DMS114 treated with DMSO at 0.1 percent for 48 hours (cell line): ENCODE data around the gene IRF3.
A peak's percentile ranks its signal among the peaks of the same experiment; 100 is the strongest.

Experiments
- DNase-seq: peaks from one replicate; lab custom pipeline; 2025; ENCODE audit not compliant: unreplicated experiment; lab: John Stamatoyannopoulos, UW

The IRF3 gene

DNA sequence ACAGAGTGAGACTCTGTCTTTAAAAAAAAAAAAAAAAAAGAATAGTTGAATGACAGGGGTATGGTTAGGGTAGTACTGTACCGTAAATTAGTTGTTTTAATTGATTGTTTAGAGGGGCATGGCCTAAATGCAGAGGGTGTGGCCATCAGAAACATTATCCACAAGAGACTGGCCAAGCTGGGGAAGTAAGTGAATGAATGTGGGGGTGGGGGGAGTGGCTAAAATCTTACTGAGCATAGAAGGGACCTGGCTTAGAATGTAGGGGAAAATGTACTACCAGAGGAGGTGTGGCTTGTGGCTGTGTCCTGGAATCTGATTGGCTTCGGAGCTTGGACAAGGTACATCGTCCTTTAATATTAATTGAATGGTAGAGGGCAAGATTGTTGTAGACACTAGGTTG lies 3.9 kb upstream of the IRF3 start:
- no peak for DNase-seq

GRCh38 chr19:49667473-49667872 lies 1.8 kb upstream of the IRF3 start:
- no peak for DNase-seq

DNA sequence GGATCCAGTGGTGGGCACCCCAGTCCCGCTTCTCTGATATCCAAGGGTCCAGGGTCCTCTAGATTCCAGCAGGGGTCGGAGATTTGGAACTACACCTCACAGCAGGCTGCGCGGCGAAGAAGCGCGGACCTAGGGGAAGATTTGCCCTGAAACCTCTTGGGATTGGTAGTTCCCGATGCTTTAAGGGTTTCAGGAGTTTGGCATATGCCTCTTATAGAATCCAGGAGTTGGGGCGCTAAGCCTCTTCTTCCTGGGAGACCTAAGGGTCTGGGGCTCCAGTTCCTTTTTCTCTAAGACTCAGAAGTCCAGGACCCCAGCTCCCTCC lies 425 bp upstream of the IRF3 start:
- no peak for DNase-seq

- no peak for DNase-seq
These were observed 664 bp downstream of the IRF3 start for GRCh38 chr19:49665036-49665350.

- peak; percentile 22 for DNase-seq
These were observed 1.3 kb downstream of the IRF3 start for GRCh38 chr19:49664171-49665035.

DNA sequence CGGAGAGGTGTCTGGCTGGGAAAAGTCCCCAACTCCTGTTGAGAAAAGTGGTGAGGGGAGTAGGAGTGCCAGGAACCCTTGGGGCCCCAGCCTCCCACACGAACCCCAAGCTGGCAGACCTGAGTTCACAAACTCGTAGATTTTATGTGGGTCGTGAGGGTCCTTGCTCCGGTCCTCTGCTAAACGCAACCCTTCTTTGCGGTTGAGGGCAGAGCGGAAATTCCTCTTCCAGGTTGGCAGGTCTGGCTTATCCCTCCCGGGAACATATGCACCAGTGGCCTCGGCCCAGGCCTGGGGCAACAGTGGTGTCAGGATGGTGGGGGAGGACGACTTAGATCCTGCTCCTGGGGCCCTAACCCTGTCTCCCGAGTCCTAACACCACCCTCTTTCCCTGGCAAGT lies 2.4 kb downstream of the IRF3 start:
- DNase-seq, result no peak

- DNase-seq, result no peak
These were observed 3.6 kb downstream of the IRF3 start for GRCh38 chr19:49662011-49662410.

- DNase-seq, result no peak
These were observed 5.2 kb downstream of the IRF3 start for GRCh38 chr19:49660338-49660961.

- no peak for DNase-seq
These were observed 6.9 kb downstream of the IRF3 start for GRCh38 chr19:49658566-49659442.

DNA sequence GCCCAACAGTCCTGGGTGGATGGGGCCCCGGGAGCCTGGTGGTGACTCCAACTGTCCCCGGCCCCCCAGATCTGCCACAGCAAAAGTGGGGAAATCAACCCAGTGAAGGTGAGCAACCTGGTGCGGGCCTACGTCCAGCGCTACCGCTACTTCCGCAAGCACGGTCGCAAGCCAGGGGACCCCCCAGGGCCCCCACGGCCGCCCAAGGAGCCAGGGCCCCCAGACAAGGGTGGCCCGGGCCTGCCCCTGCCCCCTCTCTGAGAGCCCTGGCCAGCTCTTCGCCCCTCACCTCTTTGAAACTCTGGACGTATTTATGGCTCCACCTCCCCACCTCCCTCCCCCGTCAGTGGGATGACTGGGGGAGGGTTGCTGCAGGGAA lies 7.5 kb downstream of the IRF3 start:
- no peak for DNase-seq

DNA sequence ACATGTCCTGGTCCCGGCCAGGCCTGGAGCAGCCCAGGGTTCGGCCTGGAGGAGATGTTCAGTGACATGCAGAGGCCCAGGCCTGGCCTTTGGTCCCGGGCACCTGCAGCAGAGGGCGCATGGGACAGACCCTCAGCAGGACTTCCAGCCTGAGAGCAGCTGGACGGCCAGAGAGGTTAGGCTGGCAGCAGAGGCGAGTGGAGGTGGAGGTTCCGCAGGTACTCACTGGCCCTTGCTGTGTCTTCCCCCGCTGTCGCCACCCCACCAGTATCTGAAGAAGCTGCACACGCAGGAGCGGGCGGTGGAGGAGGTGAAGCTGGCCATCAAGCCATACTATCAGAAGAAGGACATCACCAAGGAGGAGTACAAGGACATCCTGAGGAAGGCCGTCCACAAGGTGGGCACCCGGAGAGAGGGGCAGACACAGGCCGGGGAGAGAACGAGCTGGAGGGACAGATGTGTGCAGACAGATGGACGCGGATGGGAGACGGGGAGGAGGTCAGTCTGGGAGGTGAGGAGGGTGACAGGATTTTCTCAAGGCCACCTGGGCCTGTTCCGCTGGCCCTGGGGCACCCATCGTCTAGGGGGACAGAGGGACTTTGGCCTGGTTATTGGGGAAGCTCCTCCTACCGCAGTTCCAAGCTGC lies 8.0 kb downstream of the IRF3 start:
- DNase-seq, result no peak

DNA sequence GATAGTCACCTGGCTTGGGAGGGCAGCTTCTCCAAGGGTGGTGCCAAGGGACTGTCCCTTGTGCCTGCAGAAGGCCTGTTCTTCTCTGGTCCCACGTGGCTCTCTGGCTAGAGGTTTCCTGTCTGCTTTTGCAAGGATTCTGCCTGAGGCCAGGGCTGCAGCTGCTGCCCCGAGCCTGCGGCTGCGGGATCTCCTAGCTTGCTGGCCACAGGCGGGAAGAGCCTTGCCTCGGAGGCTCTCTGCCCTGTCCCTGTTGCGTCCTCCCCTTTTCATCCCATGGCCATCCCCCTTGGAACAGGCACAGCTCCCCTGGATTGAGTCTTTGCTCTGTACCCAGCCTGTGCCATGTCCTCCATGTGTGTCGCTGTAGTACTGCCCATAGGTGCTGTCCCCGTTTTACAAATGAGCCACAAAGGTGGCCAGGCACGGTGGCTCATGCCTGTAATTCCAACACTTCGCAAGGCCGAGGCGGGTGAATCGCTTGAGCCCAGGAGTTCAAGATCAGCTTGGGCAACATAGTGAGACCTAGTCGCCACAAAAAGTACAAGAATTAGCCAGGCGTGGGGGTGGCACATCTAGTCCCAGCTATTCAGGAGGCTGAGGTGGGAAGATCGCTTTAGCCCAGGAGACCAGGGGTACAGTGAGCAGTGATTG lies 9.1 kb downstream of the IRF3 start:
- DNase-seq, result no peak

GRCh38 chr19:49655570-49656455 lies 9.8 kb downstream of the IRF3 start:
- DNase-seq, result no peak

GRCh38 chr19:49654581-49654980 lies 11.1 kb downstream of the IRF3 start:
- DNase-seq, result no peak

DNA sequence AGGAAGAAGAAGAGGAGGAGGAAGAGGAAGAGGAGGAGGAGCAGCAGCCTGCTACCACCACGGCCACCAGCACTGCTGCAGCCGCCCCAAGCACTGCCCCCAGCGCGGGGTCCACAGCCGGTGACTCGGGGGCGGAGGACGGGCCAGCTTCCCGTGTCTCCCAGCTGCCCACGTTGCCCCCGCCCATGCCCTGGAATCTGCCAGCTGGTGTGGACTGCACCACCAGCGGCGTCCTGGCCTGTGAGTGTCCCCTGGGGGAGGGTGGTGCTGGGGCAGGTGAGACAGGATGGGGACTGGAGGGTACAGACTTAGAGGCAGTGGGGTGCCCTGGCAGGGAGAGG lies 12.2 kb downstream of the IRF3 start:
- no peak for DNase-seq

GRCh38 chr19:49652551-49653465 lies 12.8 kb downstream of the IRF3 start:
- no peak for DNase-seq

GRCh38 chr19:49651820-49652550 lies 13.7 kb downstream of the IRF3 start:
- DNase-seq, result no peak

DNA sequence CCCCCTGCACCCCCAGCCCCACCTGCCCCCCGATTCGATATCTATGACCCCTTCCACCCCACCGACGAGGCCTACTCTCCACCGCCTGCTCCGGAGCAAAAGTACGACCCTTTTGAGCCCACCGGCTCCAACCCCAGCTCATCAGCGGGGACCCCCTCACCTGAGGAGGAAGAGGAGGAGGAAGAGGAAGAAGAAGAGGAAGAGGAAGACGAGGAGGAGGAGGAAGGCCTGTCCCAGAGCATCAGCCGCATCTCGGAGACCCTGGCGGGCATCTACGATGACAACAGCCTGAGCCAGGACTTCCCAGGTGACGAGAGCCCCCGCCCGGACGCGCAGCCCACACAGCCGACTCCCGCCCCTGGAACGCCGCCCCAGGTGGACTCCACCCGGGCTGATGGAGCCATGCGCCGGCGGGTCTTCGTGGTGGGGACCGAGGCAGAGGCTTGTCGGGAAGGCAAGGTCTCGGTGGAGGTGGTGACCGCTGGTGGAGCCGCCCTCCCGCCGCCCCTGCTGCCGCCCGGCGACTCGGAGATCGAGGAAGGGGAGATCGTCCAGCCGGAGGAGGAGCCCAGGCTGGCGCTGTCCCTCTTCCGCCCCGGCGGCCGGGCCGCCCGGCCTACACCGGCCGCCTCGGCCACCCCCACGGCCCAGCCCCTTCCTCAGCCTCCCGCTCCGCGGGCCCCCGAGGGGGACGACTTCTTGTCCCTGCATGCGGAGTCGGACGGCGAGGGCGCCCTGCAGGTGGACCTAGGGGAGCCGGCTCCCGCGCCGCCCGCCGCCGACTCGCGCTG lies 14.4 kb downstream of the IRF3 start:
- DNase-seq, result no peak
